Endothelial cell of umbilical vein (primary cell): ENCODE data around the gene CCBE1. TPM values are rescaled to one million over a fixed set of nuclear protein-coding genes. Genes with fewer than 3 reads are reported as not detected.

Experiments used
- BruUV-seq: library from RNA; stranded (reverse); fragments of 400-500 nt; replicated peaks from 2 replicates; lab custom pipeline; 2021; lab: Mats Ljungman, UMichigan
- CTCF ChIA-PET: fragments of 300-600, 350-600 bp; sonication (Branson Sonifier 250); formaldehyde crosslinking; loops from one replicate; lab custom pipeline; 2021; ENCODE audit warnings: antibody characterized with exemption, inconsistent platforms; lab: Charles Lee
- POLR2A ChIA-PET: fragments of 300-600, 350-600 bp; sonication (Branson Sonifier 250); formaldehyde crosslinking; loops from one replicate; lab custom pipeline; 2021; ENCODE audit warnings: antibody characterized with exemption, inconsistent platforms; lab: Charles Lee
- DNase-seq: peaks from one replicate; pipeline ENCODE4 v3.0.0-alpha.2; 2011; ENCODE audit warnings: low read depth, low spot score
- FAIRE-seq: peaks from 2 replicates; lab custom pipeline; 2011; peaks lifted over from hg19 to GRCh38; lab: Jason Lieb, UNC
- H2AFZ ChIP-seq: 2 replicates; pipeline ENCODE4 v1.6.0; 2012; ENCODE audit warnings: low read depth, low read length, control low read depth, inconsistent platforms
- H3K27ac ChIP-seq: 2 replicates; pipeline ENCODE4 v1.5.1; 2011; ENCODE audit warnings: low read depth, mild to moderate bottlenecking, control low read depth, low read length, moderate library complexity; ENCODE audit not compliant: insufficient read depth
- H3K27me3 ChIP-seq, 2 experiments: 2 replicates each; pipeline versions ENCODE4 v1.6.0 to v1.6.1; 2011; ENCODE audit warnings: low read length in 2 of 2, mixed read lengths in 1 of 2; ENCODE audit not compliant: control insufficient read depth in 2 of 2, insufficient read depth in 2 of 2
- H3K36me3 ChIP-seq, 2 experiments: 2 replicates in 1 of 2; 3 replicates in 1 of 2; pipeline ENCODE4 v1.5.1; 2011; ENCODE audit warnings: low read length in 2 of 2, mild to moderate bottlenecking in 1 of 2, moderate library complexity in 1 of 2; ENCODE audit not compliant: control insufficient read depth in 2 of 2, insufficient read depth in 2 of 2; ENCODE audit errors: extremely low read depth in 1 of 2
- H3K4me1 ChIP-seq: 3 replicates; pipeline ENCODE4 v1.5.1; 2011; ENCODE audit warnings: mild to moderate bottlenecking, low read length; ENCODE audit not compliant: control insufficient read depth, insufficient read depth; ENCODE audit errors: extremely low read depth
- H3K4me2 ChIP-seq: 2 replicates; pipeline ENCODE4 v1.6.1; 2011; ENCODE audit warnings: low read length, control low read depth, mixed read lengths; ENCODE audit not compliant: insufficient read depth
- H3K4me3 ChIP-seq, 3 experiments: fragments of 200-600 bp in 1 of 3; sonication (generic), shearing (Covaris generic) in 1 of 3; replicated peaks in 1 of 3; 2 replicates each; pipeline ENCODE4 v1.5.1; 2011 to 2016; ENCODE audit warnings: control low read depth in 3 of 3, low read length in 3 of 3, mild to moderate bottlenecking in 2 of 3, inconsistent platforms in 1 of 3, low read depth in 1 of 3, moderate library complexity in 1 of 3; ENCODE audit not compliant: insufficient read depth in 1 of 3
- H3K79me2 ChIP-seq: 2 replicates; pipeline ENCODE4 v1.6.0; 2012; ENCODE audit warnings: low read length, inconsistent platforms; ENCODE audit not compliant: control insufficient read depth, insufficient read depth
- H3K9ac ChIP-seq: replicated peaks from 2 replicates; pipeline ENCODE3; 2011; ENCODE audit warnings: low read length, control low read depth; ENCODE audit not compliant: insufficient read depth; ENCODE audit errors: extremely low read depth
- H3K9me1 ChIP-seq: replicated peaks from 3 replicates; pipeline ENCODE4 v1.6.0; 2011; ENCODE audit warnings: mild to moderate bottlenecking, low read length; ENCODE audit not compliant: control insufficient read depth, insufficient read depth; ENCODE audit errors: extremely low read depth
- H3K9me3 ChIP-seq: replicated peaks from 2 replicates; pipeline ENCODE4 v1.5.1; 2012; ENCODE audit warnings: low read length, inconsistent platforms; ENCODE audit not compliant: control insufficient read depth, insufficient read depth
- H4K20me1 ChIP-seq: replicated peaks from 2 replicates; pipeline ENCODE3; 2011; ENCODE audit warnings: mild to moderate bottlenecking, low read length; ENCODE audit not compliant: control insufficient read depth, insufficient read depth; ENCODE audit errors: extremely low read depth
- CTCF ChIP-seq, 2 donors: IDR thresholded peaks; 1 replicate in 1 of 2; 2 replicates in 1 of 2; pipeline ENCODE4 v1.5.1; 2011; ENCODE audit warnings: low read length in 2 of 2, mild to moderate bottlenecking in 2 of 2, moderate library complexity in 2 of 2, control low read depth in 1 of 2, inconsistent platforms in 1 of 2, low read depth in 1 of 2; ENCODE audit not compliant: insufficient read depth in 1 of 2; ENCODE audit errors: extremely low read depth in 1 of 2
- EZH2 ChIP-seq: IDR thresholded peaks from 2 replicates; pipeline ENCODE4 v1.6.1; 2012; ENCODE audit warnings: borderline replicate concordance, low read depth, mild to moderate bottlenecking, moderate library complexity, low read length, inconsistent platforms; ENCODE audit not compliant: severe bottlenecking
- FOS ChIP-seq: IDR thresholded peaks from 2 replicates; pipeline ENCODE4 v1.6.1; 2011; ENCODE audit warnings: mild to moderate bottlenecking, low read length, moderate library complexity, borderline replicate concordance; ENCODE audit not compliant: insufficient read depth
- GATA2 ChIP-seq: IDR thresholded peaks from 2 replicates; pipeline ENCODE4 v1.7.0; 2011; ENCODE audit warnings: low read depth, mild to moderate bottlenecking, moderate library complexity, mixed read lengths, low read length; ENCODE audit not compliant: insufficient read length, insufficient read depth
- JUN ChIP-seq: IDR thresholded peaks from 2 replicates; pipeline ENCODE4 v1.6.1; 2011; ENCODE audit warnings: borderline replicate concordance, low read depth; ENCODE audit not compliant: insufficient read length, insufficient read depth
- MAX ChIP-seq: IDR thresholded peaks from 2 replicates; pipeline ENCODE4 v1.6.1; 2011; ENCODE audit not compliant: insufficient read depth, insufficient read length
- MYC ChIP-seq: IDR thresholded peaks from one replicate; pipeline ENCODE4 v1.6.1; 2011; ENCODE audit warnings: mild to moderate bottlenecking, low read depth, low read length
- POLR2A ChIP-seq: IDR thresholded peaks from 2 replicates; pipeline ENCODE4 v1.6.1; 2012; ENCODE audit warnings: low read depth, mild to moderate bottlenecking, control low read depth, low read length
- dilution Hi-C: fragments of 300-500 bp; cut with MboI; formaldehyde crosslinking; loops from one replicate; pipeline ENCODE4 v1.15.0; 2019; ENCODE audit warnings: low sequenced_read_pairs; ENCODE audit not compliant: extremely low pct_ligation_motif_present
- intact Hi-C: fragments of 100-400 bp; cut with micrococcal nuclease; formaldehyde crosslinking; loops from one replicate; pipeline ENCODE4 v1.10.0; 2022
- polyA plus RNA-seq, 4 experiments: library from polyadenylated mRNA; depleted of rRNA in 3 of 4; stranded (reverse) in 3 of 4; unstranded in 1 of 4; fragments of >200 nt; gene quantifications; 2 replicates each; pipeline versions ENCODE4 v1.2.1 to v1.2.3, GENCODE V29; 2011 to 2012; ENCODE audit warnings: missing spikeins in 1 of 4
- total RNA-seq: library from RNA; stranded (reverse); gene quantifications from 2 replicates; pipeline ENCODE4 v1.2.3, GENCODE V29; 2021

Gene CCBE1
- total and polyA plus RNA-seq, 2 donors (not counting 3 experiments of a cell fraction or from before 2014, with no cell fraction given) = 0.04 TPM; not detected in 1

DNA sequence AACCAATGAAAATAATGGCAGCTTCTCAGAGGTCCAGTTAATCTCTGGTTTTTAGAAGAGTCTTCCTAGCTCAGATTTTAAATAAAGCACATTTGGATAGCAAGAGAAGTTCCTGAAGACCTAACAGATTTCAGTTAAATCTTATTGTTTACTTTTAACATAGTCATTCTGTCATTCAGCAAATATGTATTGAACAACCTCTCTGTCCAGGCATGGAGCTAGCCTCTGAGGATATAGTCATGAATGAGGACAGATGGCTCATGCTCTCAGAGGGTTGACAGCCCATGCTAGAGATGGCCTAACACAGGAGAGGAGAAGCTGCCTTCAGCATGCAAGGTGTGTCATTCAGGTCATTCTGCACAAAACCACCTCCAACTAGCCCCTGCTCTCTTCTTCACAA is 6.2 kb downstream of the CCBE1 start:
- FAIRE-seq = no peak
- ChIA-PET POLR2A (interaction anchor here (0.6 kb wide), 1 partner anchor 18 kb away, joined by 3 read pairs; no protein-coding TSS in a partner anchor), CTCF (interaction anchor here (0.8 to 3.1 kb wide), 5 partner anchors 22 to 232 kb away, joined by 3 to 17 read pairs (median 5); no protein-coding TSS in a partner anchor)
- H3K79me2 ChIP-seq = no peaks in the 10 kb centered on the region
- no peaks in the 10 kb centered on the region for H3K4me1 ChIP-seq
- no peaks in the 10 kb centered on the region for H4K20me1 ChIP-seq
- H3K4me3 ChIP-seq = no peak overlapping the region
- intact Hi-C loops (no loop called here), dilution Hi-C loops (no loop called here)
- H3K9ac ChIP-seq = no peak overlapping the region
- H3K9me3 ChIP-seq = no peaks in the 10 kb centered on the region
- no TSS peak for BruUV-seq
- H3K36me3 ChIP-seq = no peaks in the 10 kb centered on the region
- H3K9me1 ChIP-seq = no peaks in the 10 kb centered on the region
- TF ChIP-seq FOS (no peak), EZH2 (no peak), POLR2A (no peak), CTCF (IDR thresholded peaks at IDR 0.05; ENCODE audit: extremely low read depth in 1 of 2, insufficient read depth in 1 of 2, low read depth in 1 of 2, low read length in 2 of 2) (no peak), JUN (no peak), GATA2 (no peak), MYC (no peak), MAX (no peak)
- peaks cover 10 to 13% of the 10 kb centered on the region in 2 experiments for H3K27me3 ChIP-seq
- no peak overlapping the region for H3K4me2 ChIP-seq
- no peak for DNase-seq
- H3K27ac ChIP-seq = no peak overlapping the region
- no peak overlapping the region for H2AFZ ChIP-seq
